MM.1S (cell line): ENCODE data around the gene ANO10.

ENCODE experiments used
- CTCF ChIP-seq: fragments of 300-600 bp; sonication (generic); IDR thresholded peaks from 2 replicates; pipeline ENCODE4 v1.5.1; 2016; ENCODE audit warnings: antibody characterized with exemption, low read length, mixed read lengths
- EZH2 ChIP-seq: fragments of 300-600 bp; sonication (generic); optimal IDR thresholded peaks from 2 replicates; pipeline ENCODE3; 2017; ENCODE audit warnings: low read depth, mild to moderate bottlenecking, antibody characterized with exemption, low read length, mixed read lengths

- TF ChIP-seq EZH2 = no peak
- TF ChIP-seq CTCF = no peak
Measured at GRCh38 chr3:43559961-43560360, 61.9 kb downstream of the ANO10 start.
